CD4-positive, alpha-beta T cell treated with Interleukin-17A for 1 hour (primary cell): Measurements from ENCODE around the gene ARID4A.
"Not testable (repeated sequence)": the region's sequence is repeated elsewhere in the genome, so short reads cannot be mapped to it uniquely, and the experiment has no call there.

Source experiments
- DNase-seq: peaks from one replicate; pipeline ENCODE4 v3.0.0-alpha.2; 2020

Gene ARID4A

DNA sequence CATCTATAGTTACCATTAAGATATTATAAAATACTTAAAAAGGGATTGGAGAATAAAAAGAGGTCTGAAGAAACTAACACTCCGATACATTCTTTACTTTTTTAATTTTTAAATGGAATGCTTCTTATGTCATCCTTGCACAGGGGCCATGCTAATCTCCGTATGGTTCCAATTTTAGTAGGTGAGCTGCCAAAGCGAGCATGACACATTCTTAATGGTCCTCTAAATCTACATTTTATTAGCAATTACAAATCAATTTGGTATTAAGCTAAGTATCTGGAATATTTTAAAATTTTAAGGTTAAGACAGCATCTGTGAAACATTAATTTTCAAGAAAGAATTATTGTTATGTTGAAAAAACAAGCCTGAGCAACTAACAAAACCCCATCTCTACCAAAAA, 6.2 kb upstream of the ARID4A start:
- DNase-seq, result no peak

DNA sequence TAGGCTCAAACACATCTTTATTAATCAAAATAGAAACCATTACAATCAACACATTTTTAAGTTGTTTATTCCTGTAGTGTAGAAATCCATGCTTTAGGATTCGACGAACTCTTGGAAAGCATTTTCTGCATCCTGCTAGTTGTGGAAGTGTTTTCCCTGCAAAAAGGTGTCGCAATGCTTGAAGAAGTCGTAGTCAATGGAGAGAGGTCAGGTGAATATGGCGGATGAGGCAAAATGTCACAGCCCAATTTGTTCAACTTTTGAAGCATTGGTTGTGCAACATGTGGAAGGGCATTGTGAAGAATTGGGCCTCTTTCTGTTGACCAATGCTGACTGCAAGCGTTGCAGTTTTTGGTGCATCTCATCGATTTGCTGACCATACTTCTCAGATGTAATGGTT, 4.2 kb upstream of the ARID4A start:
- DNase-seq, result no peak

DNA sequence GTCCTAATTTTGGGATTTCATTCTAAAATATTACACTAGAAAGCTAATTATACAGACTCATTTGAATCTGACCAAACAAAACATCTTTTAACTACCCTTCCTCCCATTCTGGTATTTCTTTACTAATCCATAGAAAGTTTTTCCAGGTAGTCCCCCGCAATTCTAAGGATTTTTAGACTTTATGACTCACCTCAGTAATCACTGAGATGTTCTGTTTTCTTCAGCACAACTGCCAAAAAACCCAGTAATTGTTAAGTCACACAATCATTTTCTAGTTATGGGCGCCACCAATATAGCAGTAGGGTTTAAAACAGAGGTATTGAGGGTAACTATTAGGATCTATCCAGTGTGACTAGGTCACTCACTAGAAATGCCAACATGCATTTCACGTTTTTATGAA, 1.6 kb upstream of the ARID4A start:
- no peak for DNase-seq

- no peak for DNase-seq
These were observed 968 bp upstream of the ARID4A start for GRCh38 chr14:58297412-58297761.

GRCh38 chr14:58297762-58298476, 436 bp upstream of the ARID4A start:
- DNase-seq, result peak; percentile 100

DNA sequence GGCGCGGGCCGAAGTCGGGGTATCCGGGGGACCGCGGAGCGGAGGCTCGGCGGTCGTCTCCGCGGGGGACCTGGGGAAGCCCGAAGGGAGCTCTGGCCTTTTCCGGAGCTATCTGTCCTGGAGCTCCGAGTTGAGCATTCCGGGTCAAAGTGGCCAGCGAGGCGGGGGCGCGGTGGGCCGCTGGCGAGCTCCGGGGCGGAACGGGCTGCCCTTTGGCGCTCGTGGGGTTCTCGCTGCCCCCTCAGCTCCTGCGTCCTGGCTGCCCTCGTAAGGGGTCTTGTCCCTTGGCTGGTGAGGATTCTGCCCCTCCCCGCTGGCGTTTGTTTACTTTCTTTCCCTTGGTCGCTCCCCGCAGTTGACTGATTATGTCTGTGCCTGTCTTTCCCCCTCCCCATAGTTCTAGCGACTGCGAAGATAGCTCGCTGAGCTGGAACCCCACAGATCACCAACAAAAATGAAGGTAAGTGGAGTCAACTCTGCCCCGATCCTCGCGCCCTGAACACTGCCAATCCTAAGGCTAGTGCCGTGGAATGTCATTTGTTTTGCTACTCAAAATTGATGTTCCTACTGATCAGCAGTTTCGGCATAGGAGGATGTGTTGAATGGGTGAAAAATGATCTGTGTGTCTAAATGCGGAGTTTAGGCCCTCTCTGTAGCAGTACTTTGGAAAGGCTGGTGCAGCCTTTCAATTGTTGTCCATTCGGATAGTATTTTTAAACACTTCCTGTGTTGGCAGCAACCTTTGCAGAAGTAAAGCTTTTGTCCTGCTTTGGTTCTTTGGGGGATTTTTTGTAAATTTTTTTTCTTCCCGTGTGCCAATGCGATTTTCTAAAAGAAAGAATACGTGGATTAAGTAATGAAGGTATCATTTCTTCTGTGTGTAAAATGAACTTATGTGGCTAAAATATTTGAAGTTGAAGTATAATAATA, 1.3 kb downstream of the ARID4A start:
- DNase-seq, result peak; percentile 7

DNA sequence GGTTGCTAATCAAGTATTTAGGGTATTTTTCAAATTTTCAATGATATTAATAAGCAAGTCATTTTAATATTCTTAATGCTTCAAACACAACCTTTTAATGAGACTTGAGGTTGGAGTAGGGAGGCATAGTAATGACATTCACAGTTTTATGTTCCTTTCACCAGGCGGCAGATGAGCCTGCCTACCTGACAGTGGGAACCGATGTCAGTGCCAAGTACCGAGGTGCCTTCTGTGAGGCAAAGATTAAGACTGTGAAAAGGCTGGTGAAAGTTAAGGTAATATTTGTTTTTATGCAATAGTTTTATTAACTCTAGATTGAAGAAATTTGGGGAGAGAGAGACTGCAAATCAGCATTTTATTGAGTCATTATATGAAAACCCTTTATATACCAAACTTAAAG, 3.1 kb downstream of the ARID4A start:
- DNase-seq, result no peak

DNA sequence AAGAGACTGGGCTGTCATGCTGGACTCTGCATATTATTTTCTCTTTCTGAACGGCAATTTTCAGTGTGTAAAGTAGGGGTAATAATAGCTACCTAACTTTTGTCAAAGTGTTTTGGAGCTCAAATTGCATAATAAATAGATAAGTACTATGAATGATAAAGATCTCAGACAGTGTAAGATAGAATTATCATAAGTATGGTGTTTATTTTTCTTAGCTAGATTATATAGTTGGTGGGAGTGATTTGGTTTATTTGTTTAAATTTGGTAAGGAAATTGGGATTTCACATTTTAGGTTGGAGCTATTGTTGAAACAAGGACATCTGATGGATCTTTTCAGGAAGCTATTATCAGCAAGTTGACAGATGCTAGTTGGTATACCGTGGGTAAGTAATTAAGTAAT, 7.4 kb downstream of the ARID4A start:
- no peak for DNase-seq

DNA sequence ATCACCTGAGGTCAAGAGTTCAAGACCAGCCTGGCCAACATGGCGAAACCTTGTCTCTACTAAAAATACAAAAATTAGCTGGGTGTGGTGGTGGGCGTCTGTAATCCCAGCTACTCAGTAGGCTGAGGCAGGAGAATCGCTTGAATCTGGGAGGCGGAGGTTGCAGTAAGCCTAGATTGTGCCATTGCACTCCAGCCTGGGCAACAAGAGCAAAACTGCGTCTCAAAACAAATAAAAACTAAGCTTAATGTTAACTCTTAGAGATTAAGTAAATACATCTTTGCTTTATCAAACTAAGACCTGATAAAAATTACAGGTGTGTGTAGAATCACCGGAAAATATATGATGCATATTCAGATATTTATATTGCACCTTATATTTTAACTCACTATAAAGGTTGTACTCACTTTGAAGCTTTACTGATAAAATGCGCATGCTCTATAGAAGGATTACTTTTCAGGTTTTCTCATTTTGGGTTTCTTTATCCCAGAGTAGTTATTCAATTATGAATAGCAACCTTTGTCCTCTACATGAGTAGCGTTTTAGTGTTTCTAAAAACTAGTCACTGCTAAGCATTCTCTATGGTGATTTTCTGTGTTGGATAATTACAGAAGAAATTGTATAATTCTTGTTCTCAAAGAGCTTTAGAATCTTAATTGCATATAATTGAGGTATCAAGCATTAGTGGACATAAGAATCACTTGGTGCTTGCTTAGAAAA, 9.4 kb downstream of the ARID4A start:
- DNase-seq, result no peak

DNA sequence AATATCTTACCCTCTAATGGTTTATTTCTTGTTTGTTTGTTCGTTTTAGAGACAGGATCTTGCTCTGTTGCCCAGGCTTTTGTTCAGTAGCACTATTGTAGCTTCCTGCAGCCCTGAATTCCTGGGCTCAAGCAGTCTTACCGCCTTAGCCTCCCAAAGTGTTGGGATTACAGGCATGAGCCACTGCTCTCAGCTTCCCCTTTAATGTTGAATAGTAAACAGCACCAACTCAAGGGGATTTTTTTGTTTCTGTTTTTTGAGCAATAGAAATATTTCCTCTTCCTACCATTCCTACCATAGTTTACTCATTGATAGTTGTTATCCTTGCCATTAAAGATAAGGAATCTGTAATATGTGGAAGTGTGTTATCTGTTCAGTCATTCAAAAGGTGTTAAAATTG, 10.7 kb downstream of the ARID4A start:
- no peak for DNase-seq

- DNase-seq, result no peak
These were observed 15.3 kb downstream of the ARID4A start for GRCh38 chr14:58313699-58314098.

DNA sequence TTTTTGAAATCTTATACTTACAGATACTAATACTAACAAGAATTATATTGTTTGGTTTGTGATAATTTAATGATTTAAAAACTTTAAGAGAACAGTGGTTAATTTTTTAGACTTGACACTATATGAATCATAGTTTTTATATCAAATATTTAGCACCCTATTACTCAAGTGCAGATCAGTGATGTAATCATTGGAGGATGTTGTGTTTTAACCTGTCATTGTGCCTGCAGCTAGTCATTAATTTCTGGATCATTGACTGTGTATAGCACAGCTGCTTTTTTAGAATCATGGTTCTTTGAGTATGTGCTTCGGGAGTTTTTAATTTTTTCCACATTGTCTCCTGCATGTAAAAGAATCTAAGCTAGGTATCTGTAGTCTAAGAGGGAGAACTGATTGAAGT, 17.3 kb downstream of the ARID4A start:
- DNase-seq, result no peak

- no peak for DNase-seq
These were observed 28.7 kb downstream of the ARID4A start for GRCh38 chr14:58327019-58327418.

DNA sequence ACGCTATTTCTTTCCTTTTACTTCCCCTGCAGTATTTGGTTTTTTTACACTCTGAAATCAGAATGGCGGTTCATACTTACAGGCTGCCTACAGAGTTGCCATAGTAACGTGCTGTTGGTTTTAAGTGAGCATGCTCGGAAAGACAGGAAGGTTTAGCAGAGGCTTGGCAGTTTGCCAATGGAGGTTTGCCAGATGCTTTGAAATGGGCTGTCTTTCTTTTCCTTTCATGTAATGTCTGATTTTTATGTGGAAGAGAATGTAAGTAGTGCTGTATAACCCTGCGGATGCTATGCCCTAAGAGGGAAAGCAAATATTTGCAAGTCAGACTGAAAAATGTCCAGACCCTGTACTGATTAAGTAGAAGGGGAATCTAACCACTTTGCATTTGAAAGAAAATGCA, 32.8 kb downstream of the ARID4A start:
- peak; percentile 97 for DNase-seq

GRCh38 chr14:58332561-58332960, 34.2 kb downstream of the ARID4A start:
- DNase-seq, result no peak

DNA sequence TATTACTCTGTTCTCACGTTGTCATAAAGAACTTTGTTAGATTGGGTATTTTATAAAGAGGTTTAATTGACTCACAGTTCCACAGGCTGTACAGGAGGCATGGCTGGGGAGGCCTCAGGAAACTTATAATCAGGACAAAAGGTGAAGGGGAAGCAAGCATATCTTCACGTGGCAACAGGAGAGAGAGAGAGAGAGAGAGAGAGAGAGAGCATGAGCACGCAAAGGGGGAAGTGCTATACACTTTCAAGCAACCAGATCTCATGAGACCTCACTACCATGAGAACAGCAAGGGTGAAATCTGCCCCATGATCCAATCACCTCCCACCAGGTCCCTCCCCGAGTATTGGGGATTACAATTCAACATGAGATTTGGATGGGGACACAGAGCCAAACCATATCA, 41.3 kb downstream of the ARID4A start:
- DNase-seq, result not testable (repeated sequence)

DNA sequence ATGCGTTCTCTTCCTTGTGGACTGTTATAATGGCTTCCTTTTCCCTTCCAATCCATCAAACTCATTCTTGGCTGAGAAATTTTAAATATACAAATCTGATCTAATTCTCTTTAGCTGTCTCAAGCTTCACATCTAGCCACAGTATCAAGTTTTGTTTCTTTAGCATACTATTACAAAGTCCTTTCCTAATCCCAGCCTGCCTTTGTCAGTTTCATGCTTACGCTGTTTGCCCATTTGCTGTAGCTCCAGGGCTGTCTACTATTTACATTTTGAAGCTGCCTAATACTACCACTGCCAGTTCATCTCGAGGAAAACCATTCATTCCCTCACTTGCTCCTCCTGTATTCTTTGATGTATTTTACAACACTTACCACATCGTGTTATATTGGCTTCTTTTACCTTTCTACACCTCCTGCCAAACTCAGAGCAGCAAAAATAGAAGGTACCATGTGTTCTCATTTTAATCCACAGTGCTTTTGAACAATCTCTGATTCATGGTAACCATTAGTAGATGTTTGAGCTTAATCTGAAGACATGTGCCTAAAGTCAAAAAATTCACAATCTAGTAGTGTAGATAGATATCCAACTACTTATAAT, 42.9 kb downstream of the ARID4A start:
- no peak for DNase-seq

GRCh38 chr14:58343535-58343934, 45.2 kb downstream of the ARID4A start:
- DNase-seq, result not testable (repeated sequence)

GRCh38 chr14:58353516-58354299, 55.4 kb downstream of the ARID4A start:
- DNase-seq, result peak; percentile 22

GRCh38 chr14:58354808-58355207, 56.5 kb downstream of the ARID4A start:
- DNase-seq, result no peak

- DNase-seq, result no peak
These were observed 57.9 kb downstream of the ARID4A start for GRCh38 chr14:58356268-58356667.

- not testable (repeated sequence) for DNase-seq
These were observed 63.9 kb downstream of the ARID4A start for GRCh38 chr14:58362272-58362671.
